Cardiac fibroblast (primary cell): ENCODE data around the gene AQP5.

Experiments
- DNase-seq, 2 donors: peaks; one replicate each; pipeline versions ENCODE4 v3.0.0 to v3.0.0-alpha.2; 2010; ENCODE audit warnings: low read depth in 2 of 2
- H3K4me3 ChIP-seq, 2 donors: replicated peaks in 1 of 2; 1 replicate in 1 of 2; 2 replicates in 1 of 2; pipeline ENCODE4 v1.5.1; 2011; ENCODE audit warnings: low read depth in 2 of 2, low read length in 2 of 2, mild to moderate bottlenecking in 2 of 2, moderate library complexity in 1 of 2
- TF ChIP-seq, protein P1 (sequence below): IDR thresholded peaks from one replicate; pipeline ENCODE4 v1.5.1; 2011; ENCODE audit warnings: low read depth, mild to moderate bottlenecking, low read length, inconsistent platforms

The AQP5 gene

DNA sequence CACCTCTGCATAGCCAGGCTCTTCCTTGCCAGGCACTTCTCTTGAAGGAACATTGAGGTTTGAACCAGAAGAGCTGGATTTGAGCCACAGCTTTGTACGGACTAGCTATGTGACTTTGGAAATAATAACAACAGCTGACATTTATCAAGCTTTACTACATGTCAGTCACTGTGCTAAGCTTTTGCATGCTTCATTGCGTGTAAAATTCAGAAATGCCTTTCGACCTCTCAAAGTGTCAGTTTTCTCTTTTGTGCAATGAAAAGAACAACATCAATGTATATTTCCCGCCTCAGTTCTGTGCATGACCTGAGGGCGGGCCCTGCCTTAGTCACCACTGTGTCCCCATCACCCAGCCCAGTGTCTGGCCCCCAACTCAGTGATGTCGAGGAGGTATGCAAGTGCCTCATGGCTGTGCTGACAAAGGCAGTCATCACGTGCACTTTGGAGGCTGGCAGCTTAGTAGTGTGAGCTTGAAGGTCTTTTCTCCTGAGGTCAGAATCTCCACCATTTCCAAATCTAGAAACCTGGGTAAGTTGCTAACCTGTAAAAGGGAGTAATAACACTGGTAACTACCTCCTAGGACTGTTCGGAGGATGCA, 29.0 kb upstream of the AQP5 start:
- TF ChIP-seq, protein P1, sequence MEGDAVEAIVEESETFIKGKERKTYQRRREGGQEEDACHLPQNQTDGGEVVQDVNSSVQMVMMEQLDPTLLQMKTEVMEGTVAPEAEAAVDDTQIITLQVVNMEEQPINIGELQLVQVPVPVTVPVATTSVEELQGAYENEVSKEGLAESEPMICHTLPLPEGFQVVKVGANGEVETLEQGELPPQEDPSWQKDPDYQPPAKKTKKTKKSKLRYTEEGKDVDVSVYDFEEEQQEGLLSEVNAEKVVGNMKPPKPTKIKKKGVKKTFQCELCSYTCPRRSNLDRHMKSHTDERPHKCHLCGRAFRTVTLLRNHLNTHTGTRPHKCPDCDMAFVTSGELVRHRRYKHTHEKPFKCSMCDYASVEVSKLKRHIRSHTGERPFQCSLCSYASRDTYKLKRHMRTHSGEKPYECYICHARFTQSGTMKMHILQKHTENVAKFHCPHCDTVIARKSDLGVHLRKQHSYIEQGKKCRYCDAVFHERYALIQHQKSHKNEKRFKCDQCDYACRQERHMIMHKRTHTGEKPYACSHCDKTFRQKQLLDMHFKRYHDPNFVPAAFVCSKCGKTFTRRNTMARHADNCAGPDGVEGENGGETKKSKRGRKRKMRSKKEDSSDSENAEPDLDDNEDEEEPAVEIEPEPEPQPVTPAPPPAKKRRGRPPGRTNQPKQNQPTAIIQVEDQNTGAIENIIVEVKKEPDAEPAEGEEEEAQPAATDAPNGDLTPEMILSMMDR = no peak
- H3K4me3 ChIP-seq = no peak overlapping the region
- DNase-seq = no peak

DNA sequence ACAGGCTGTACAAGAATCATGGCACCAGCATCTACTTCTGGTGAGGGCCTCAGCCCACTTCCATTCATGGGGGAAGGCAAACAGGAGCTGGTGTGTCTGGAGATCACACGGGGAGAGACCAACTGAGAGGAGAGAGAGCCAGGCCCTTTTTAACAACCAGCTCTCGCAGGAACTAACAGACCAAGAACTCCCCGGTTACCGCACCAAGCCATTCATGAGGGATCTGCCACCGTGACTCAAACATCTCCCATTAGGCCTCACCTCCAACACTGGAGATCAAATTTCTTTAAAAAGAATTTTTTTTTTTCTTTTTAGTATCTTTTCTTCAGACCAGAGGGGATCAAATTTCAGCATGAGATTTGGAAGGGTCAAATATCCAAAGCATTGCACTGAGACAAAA, 27.9 kb upstream of the AQP5 start:
- TF ChIP-seq, protein P1 = no peak
- no peak overlapping the region for H3K4me3 ChIP-seq
- peak; percentile 44 to 46 for DNase-seq

DNA sequence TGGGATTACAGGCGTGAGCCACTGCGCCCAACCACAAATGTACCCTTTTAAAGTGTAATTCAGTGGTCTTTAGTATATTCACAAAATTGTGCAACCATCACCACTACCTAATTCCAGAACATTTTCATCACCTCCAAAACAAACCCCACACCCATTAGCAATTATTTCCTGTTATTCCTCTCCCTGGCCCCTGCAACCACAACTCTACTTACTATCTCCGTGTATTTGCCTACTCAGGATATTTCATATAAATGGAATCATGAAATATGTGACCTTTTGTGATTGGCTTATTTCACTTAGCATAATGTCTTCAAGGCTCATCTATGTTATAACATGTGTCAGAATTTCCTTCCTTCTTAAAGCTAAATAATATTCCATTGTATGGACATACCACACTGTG, 27.2 kb upstream of the AQP5 start:
- no peak overlapping the region for H3K4me3 ChIP-seq
- TF ChIP-seq, protein P1 = no peak
- peak; percentile 21 to 48 for DNase-seq

DNA sequence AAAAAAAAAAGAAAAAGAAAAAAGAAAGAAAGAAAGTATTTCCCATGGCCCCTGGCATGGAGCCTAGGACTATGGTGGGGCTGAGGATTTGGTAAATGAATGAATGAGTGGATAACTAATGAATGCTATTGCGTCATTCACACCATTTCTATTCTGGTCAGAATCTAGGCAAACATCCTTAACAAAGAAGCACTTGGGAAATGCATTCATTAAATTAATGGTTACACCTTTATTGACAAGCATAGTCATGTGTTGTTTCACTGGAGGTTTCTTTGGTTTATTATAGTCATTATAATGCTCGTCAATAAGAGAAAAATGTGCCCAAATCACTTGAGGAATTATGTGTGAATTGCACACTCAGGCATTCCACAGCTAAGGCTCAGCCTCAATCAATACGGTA, 24.7 kb upstream of the AQP5 start:
- H3K4me3 ChIP-seq = no peak overlapping the region
- TF ChIP-seq, protein P1 = no peak
- DNase-seq = no peak

DNA sequence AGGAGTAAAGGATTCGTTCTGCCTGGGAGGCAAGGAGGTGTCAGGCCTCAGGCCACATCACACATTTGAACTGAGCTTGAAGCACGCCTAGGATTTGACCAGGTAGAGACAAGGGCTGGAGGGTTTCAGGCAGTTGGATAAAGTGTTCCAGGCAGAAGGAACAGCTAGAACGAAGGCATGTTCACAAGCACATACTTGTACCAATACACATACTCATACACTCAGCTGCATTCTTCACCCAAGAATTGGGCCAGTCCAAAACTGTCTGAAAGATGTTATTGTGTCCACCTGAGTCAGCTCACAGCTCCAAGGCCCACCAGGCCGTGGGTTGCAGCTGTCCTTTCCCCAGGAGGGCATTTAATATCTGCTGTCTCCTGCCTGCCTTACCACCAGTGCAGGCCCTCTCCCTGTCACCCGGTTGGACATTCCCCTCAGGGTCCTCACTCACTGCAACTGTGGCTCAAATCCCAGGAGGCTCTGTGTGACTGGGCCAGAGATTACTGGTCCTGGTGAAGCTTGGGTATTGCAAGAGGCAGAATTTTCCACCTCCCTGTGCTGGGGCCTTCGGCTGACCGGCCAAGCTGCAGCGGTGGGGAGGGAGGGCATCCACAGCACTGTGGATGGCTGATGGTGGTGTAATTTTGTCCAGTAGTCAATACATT, 23.9 kb upstream of the AQP5 start:
- DNase-seq = no peak
- no peak overlapping the region for H3K4me3 ChIP-seq
- TF ChIP-seq, protein P1 = no peak

DNA sequence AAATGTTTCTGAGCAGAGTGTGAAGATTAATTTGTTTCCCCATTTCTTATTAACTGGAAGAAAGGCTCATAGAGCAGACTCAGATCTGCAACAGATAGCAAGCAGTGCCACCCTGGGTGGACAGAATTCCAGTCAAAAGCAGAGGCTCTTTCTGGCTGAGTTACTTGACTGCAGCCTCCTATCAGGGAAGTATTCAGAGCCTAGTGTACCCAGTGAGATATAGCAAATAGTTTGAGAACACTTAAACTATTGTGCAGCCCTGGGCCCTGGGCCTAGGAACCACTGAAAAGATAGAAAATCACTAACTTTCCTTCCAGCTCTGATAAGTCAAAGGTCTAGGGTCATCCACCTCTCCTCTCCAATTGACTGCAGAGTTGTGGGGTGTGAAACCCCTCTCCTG, 22.4 kb upstream of the AQP5 start:
- H3K4me3 ChIP-seq = no peak overlapping the region
- TF ChIP-seq, protein P1 = no peak
- DNase-seq = no peak
